Measurements from ENCODE around the gene ADORA1.

- TF ChIP-seq CTCF (IDR thresholded peaks at IDR 0.05; ENCODE audit: low read depth, low read length, missing input control) (no peak), MAX (IDR thresholded peaks at IDR 0.05) (no peak)
Measured at GRCh38 chr1:203186446-203187303, 59.1 kb downstream of the ADORA1 start, which contains the start of gene CHI3L1.
